PC-3 (cell line): ENCODE measurements around the gene MSI2.

ENCODE experiments used
- EZH2 ChIP-seq: fragments of 300-600 bp; sonication (generic); IDR thresholded peaks from one replicate; pipeline ENCODE4 v1.6.1; 2017; ENCODE audit warnings: antibody characterized with exemption, mild to moderate bottlenecking, low read length; ENCODE audit not compliant: unreplicated experiment
- TF ChIP-seq, protein P1 (sequence below): fragments of 300-600 bp; sonication (generic); conservative IDR thresholded peaks from 2 replicates; pipeline ENCODE4 v1.5.1; 2017; ENCODE audit warnings: antibody characterized with exemption, low read depth, mild to moderate bottlenecking, low read length

DNA sequence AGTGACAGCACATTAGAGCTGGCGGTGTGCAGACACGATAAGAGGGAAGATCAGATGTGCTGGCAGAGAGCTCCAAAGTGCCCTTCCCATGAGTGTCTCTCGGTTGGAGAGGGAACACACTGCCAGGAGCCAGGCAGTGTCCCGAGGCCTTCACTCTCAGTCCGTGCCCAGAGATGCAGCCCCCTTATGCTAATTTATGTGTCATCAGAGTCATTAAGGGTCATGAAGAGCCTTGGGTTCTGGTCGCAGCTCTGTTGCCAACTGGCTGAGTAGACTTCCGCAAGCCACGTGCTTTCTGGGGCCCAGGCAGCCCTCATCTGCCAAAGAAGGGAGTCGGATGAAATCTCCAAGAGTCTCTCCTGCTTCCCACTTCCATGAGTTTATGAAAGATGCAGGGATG, 232.5 kb downstream of the MSI2 start:
- no peak for TF ChIP-seq EZH2
- TF ChIP-seq, protein P1, sequence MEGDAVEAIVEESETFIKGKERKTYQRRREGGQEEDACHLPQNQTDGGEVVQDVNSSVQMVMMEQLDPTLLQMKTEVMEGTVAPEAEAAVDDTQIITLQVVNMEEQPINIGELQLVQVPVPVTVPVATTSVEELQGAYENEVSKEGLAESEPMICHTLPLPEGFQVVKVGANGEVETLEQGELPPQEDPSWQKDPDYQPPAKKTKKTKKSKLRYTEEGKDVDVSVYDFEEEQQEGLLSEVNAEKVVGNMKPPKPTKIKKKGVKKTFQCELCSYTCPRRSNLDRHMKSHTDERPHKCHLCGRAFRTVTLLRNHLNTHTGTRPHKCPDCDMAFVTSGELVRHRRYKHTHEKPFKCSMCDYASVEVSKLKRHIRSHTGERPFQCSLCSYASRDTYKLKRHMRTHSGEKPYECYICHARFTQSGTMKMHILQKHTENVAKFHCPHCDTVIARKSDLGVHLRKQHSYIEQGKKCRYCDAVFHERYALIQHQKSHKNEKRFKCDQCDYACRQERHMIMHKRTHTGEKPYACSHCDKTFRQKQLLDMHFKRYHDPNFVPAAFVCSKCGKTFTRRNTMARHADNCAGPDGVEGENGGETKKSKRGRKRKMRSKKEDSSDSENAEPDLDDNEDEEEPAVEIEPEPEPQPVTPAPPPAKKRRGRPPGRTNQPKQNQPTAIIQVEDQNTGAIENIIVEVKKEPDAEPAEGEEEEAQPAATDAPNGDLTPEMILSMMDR = no peak
